Suprapubic skin (tissue), 3 donors: Measurements from ENCODE around the gene TRAPPC2L.

Source experiments
- EP300 ChIP-seq: sonication (generic); formaldehyde crosslinking; IDR thresholded peaks from one replicate; pipeline ENCODE4 v1.6.1; 2017; ENCODE audit warnings: antibody characterized with exemption
- TF ChIP-seq, protein P1 (sequence below), 2 donors: fragments of 200-600 bp in 1 of 2; fragments of 450-650 bp in 1 of 2; sonication (generic) in 1 of 2; IDR thresholded peaks; one replicate each; pipeline ENCODE4 v1.5.1; 2016 to 2019; ENCODE audit warnings: antibody characterized with exemption in 2 of 2, mild to moderate bottlenecking in 1 of 2, moderate library complexity in 1 of 2

DNA sequence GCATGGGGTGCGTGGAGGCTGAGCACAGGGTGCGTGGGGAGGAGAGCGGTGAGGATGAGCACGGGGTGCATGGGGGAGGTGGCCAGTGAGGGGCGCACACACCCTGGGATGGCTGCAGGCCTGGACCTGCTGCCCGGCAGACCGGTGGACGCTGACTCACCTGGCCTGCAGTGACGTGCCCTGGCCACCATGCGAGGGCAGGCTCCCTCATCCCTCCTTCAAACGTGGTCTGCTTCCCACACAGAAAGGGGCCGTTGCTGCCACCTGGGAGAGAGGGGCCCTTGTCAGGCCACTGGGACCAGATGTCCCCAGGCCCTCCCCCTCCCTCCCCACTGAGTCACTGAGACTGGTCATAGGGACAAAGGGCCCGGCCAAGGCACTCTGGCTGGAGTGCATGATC lies 25.1 kb upstream of the TRAPPC2L start:
- TF ChIP-seq, protein P1, sequence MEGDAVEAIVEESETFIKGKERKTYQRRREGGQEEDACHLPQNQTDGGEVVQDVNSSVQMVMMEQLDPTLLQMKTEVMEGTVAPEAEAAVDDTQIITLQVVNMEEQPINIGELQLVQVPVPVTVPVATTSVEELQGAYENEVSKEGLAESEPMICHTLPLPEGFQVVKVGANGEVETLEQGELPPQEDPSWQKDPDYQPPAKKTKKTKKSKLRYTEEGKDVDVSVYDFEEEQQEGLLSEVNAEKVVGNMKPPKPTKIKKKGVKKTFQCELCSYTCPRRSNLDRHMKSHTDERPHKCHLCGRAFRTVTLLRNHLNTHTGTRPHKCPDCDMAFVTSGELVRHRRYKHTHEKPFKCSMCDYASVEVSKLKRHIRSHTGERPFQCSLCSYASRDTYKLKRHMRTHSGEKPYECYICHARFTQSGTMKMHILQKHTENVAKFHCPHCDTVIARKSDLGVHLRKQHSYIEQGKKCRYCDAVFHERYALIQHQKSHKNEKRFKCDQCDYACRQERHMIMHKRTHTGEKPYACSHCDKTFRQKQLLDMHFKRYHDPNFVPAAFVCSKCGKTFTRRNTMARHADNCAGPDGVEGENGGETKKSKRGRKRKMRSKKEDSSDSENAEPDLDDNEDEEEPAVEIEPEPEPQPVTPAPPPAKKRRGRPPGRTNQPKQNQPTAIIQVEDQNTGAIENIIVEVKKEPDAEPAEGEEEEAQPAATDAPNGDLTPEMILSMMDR (IDR thresholded peaks at IDR 0.05), result no peak
- TF ChIP-seq EP300, result no peak
